WTC11 (cell line): ENCODE results near the gene THSD7B. TPM values are rescaled to one million over a fixed set of nuclear protein-coding genes. Genes with fewer than 3 reads are reported as not detected.

ENCODE experiments used
- ATAC-seq: fragments of 200-7000 bp; cut with Tn5 transposase; 2 replicates; pipeline ENCODE4 v1.10.0; 2021; ENCODE audit warnings: mild to moderate bottlenecking, moderate library complexity
- CTCF ChIA-PET: fragments of 300-600 bp; sonication (Branson Sonifier 250); formaldehyde crosslinking; loops from one replicate; lab custom pipeline; 2021; ENCODE audit warnings: antibody characterized with exemption; lab: Charles Lee
- POLR2A ChIA-PET: fragments of 350-600 bp; sonication (Branson Sonifier 250); formaldehyde crosslinking; loops from one replicate; lab custom pipeline; 2021; ENCODE audit warnings: antibody characterized with exemption; lab: Charles Lee
- DNase-seq: peaks from one replicate; pipeline ENCODE4 v3.0.0; 2021; ENCODE audit warnings: low spot score
- H3K27ac Mint-ChIP-seq: 2 replicates; pipeline ENCODE4 v1.8.0; 2021; ENCODE audit warnings: mixed read lengths
- H3K27me3 Mint-ChIP-seq: 2 replicates; pipeline ENCODE4 v1.8.0; 2021; ENCODE audit warnings: low read depth, mild to moderate bottlenecking, moderate library complexity, mixed read lengths
- H3K36me3 Mint-ChIP-seq: 2 replicates; pipeline ENCODE4 v1.8.0; 2021; ENCODE audit warnings: mixed read lengths
- H3K4me1 Mint-ChIP-seq: 2 replicates; pipeline ENCODE4 v1.8.0; 2022; ENCODE audit warnings: mixed read lengths
- H3K4me3 Mint-ChIP-seq: 2 replicates; pipeline ENCODE4 v1.8.0; 2021; ENCODE audit warnings: mild to moderate bottlenecking, moderate library complexity, mixed read lengths
- H3K9me3 Mint-ChIP-seq: 2 replicates; pipeline ENCODE4 v1.8.0; 2021; ENCODE audit warnings: mixed read lengths
- CREB1 ChIP-seq: sonication (generic); formaldehyde crosslinking; IDR thresholded peaks from 2 replicates; pipeline ENCODE4 v1.8.0; 2023; ENCODE audit warnings: mild to moderate bottlenecking, missing genetic modification reagents
- ETV6 ChIP-seq: sonication (generic); formaldehyde crosslinking; IDR thresholded peaks from 2 replicates; pipeline ENCODE4 v1.8.1; 2022; ENCODE audit warnings: mild to moderate bottlenecking, missing genetic modification reagents
- FOXK1 ChIP-seq: sonication (generic); formaldehyde crosslinking; IDR thresholded peaks from 2 replicates; pipeline ENCODE4 v1.8.0; 2022; ENCODE audit warnings: mild to moderate bottlenecking, moderate library complexity, missing genetic modification reagents
- FOXP4 ChIP-seq: sonication (generic); formaldehyde crosslinking; IDR thresholded peaks from 2 replicates; pipeline ENCODE4 v1.8.0; 2022; ENCODE audit warnings: mild to moderate bottlenecking, missing genetic modification reagents
- MLX ChIP-seq: sonication (generic); formaldehyde crosslinking; IDR thresholded peaks from 2 replicates; pipeline ENCODE4 v1.8.1; 2023; ENCODE audit warnings: mild to moderate bottlenecking, missing genetic modification reagents, moderate library complexity
- NFYB ChIP-seq: sonication (generic); formaldehyde crosslinking; conservative IDR thresholded peaks from 2 replicates; pipeline ENCODE4 v1.8.0; 2022; ENCODE audit warnings: low read depth, missing genetic modification reagents
- PRRX2 ChIP-seq: fragments of 250-450 bp; sonication (Bioruptor Pico); IDR thresholded peaks from 2 replicates; pipeline ENCODE4 v1.8.0; 2021; ENCODE audit warnings: mild to moderate bottlenecking
- RORB ChIP-seq: fragments of 250-450 bp; sonication (Bioruptor Pico); IDR thresholded peaks from 2 replicates; pipeline ENCODE4 v1.9.0; 2021; ENCODE audit warnings: mild to moderate bottlenecking
- SP1 ChIP-seq: sonication (generic); formaldehyde crosslinking; conservative IDR thresholded peaks from 2 replicates; pipeline ENCODE4 v1.8.1; 2022; ENCODE audit warnings: missing genetic modification reagents
- STAT6 ChIP-seq: sonication (generic); formaldehyde crosslinking; conservative IDR thresholded peaks from 2 replicates; pipeline ENCODE4 v1.8.1; 2023; ENCODE audit warnings: mild to moderate bottlenecking, low read depth, missing genetic modification reagents, moderate library complexity
- TEAD1 ChIP-seq: sonication (generic); formaldehyde crosslinking; IDR thresholded peaks from 2 replicates; pipeline ENCODE4 v1.8.0; 2022; ENCODE audit warnings: mild to moderate bottlenecking, missing genetic modification reagents
- ZNF138 ChIP-seq: sonication (generic); formaldehyde crosslinking; conservative IDR thresholded peaks from 2 replicates; pipeline ENCODE4 v1.8.1; 2022; ENCODE audit warnings: mild to moderate bottlenecking, moderate library complexity, missing genetic modification reagents
- ZNF219 ChIP-seq: sonication (generic); formaldehyde crosslinking; IDR thresholded peaks from 2 replicates; pipeline ENCODE4 v1.8.0; 2023; ENCODE audit warnings: missing genetic modification reagents, mild to moderate bottlenecking, borderline replicate concordance
- ZNF232 ChIP-seq: sonication (generic); formaldehyde crosslinking; IDR thresholded peaks from 2 replicates; pipeline ENCODE4 v1.8.0; 2022; ENCODE audit warnings: mild to moderate bottlenecking, missing genetic modification reagents
- ZNF263 ChIP-seq: sonication (generic); formaldehyde crosslinking; IDR thresholded peaks from 2 replicates; pipeline ENCODE4 v1.8.1; 2022; ENCODE audit warnings: low read depth, mild to moderate bottlenecking, moderate library complexity, missing genetic modification reagents
- ZNF317 ChIP-seq: sonication (generic); formaldehyde crosslinking; IDR thresholded peaks from 2 replicates; pipeline ENCODE4 v1.8.1; 2023; ENCODE audit warnings: low read depth, mild to moderate bottlenecking, moderate library complexity, missing genetic modification reagents, borderline replicate concordance
- ZNF425 ChIP-seq: fragments of 250-450 bp; sonication (Bioruptor Pico); conservative IDR thresholded peaks from 2 replicates; pipeline ENCODE4 v1.9.0; 2021; ENCODE audit warnings: mild to moderate bottlenecking
- ZNF671 ChIP-seq: fragments of 250-450 bp; sonication (Bioruptor Pico); IDR thresholded peaks from 2 replicates; pipeline ENCODE4 v1.8.0; 2021; ENCODE audit warnings: mild to moderate bottlenecking
- total RNA-seq: library from RNA; stranded (reverse); gene quantifications from 3 replicates; pipeline ENCODE4 v1.2.3, GENCODE V29; 2021
- TF ChIP-seq, protein P1 (sequence below): sonication (generic); formaldehyde crosslinking; IDR thresholded peaks from 2 replicates; pipeline ENCODE4 v1.8.0; 2023; ENCODE audit warnings: mild to moderate bottlenecking, missing genetic modification reagents

The THSD7B gene
- total RNA-seq, 1 experiment from 2014 or later = 2.9 TPM

GRCh38 chr2:136818839-136819238 is 53.5 kb downstream of the THSD7B start:
- POLR2A ChIA-PET = no interaction called here
- peak; percentile 69 for ATAC-seq
- DNase-seq = no peak
- Mint-ChIP-seq H3K27me3 (no peaks in the 10 kb centered on the region), H3K4me1 (peaks cover 29% of the 10 kb centered on the region)
- TF ChIP-seq ZNF219 (CRISPR knock-in tag) (no peak), MLX (CRISPR knock-in tag) (no peak), RORB (CRISPR knock-in tag) (no peak), FOXP4 (CRISPR knock-in tag) (no peak), PRRX2 (CRISPR knock-in tag) (no peak), NFYB (CRISPR knock-in tag) (no peak), ZNF263 (CRISPR knock-in tag) (no peak), ZNF317 (CRISPR knock-in tag) (no peak), CREB1 (CRISPR knock-in tag) (no peak), TEAD1 (CRISPR knock-in tag) (no peak), SP1 (CRISPR knock-in tag) (no peak), STAT6 (CRISPR knock-in tag) (no peak), ZNF671 (CRISPR knock-in tag) (no peak), ETV6 (no peak), ZNF138 (CRISPR knock-in tag) (no peak), ZNF425 (CRISPR knock-in tag) (no peak), FOXK1 (CRISPR knock-in tag) (no peak), ZNF232 (CRISPR knock-in tag) (no peak)
- TF ChIP-seq, protein P1, sequence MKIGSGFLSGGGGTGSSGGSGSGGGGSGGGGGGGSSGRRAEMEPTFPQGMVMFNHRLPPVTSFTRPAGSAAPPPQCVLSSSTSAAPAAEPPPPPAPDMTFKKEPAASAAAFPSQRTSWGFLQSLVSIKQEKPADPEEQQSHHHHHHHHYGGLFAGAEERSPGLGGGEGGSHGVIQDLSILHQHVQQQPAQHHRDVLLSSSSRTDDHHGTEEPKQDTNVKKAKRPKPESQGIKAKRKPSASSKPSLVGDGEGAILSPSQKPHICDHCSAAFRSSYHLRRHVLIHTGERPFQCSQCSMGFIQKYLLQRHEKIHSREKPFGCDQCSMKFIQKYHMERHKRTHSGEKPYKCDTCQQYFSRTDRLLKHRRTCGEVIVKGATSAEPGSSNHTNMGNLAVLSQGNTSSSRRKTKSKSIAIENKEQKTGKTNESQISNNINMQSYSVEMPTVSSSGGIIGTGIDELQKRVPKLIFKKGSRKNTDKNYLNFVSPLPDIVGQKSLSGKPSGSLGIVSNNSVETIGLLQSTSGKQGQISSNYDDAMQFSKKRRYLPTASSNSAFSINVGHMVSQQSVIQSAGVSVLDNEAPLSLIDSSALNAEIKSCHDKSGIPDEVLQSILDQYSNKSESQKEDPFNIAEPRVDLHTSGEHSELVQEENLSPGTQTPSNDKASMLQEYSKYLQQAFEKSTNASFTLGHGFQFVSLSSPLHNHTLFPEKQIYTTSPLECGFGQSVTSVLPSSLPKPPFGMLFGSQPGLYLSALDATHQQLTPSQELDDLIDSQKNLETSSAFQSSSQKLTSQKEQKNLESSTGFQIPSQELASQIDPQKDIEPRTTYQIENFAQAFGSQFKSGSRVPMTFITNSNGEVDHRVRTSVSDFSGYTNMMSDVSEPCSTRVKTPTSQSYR (CRISPR knock-in tag) = no peak
- TF ChIP-seq, all 79 proteins: peak for 0
- Mint-ChIP-seq H3K36me3 (no peaks in the 10 kb centered on the region), H3K4me3 (no peak overlapping the region), H3K9me3 (no peaks in the 10 kb centered on the region), H3K27ac (no peak overlapping the region)
- CTCF ChIA-PET = interaction anchor here (0.6 to 1.5 kb wide), 2 partner anchors 14 to 1972 kb away, joined by 4 read pairs; no protein-coding TSS in a partner anchor
